ENCODE results near the gene VGLL1.

GRCh38 chrX:136598631-136599030 lies 66.6 kb downstream of the VGLL1 start:
- TF ChIP-seq CTCF (IDR thresholded peaks at IDR 0.05 in 2 of 3, conservative IDR thresholded peaks at IDR 0.05 in 1 of 3; ENCODE audit: borderline replicate concordance in 1 of 3, insufficient read depth in 1 of 3, low read depth in 2 of 3, low read length in 2 of 3), result no peak
- TF ChIP-seq RAD21 (IDR thresholded peaks at IDR 0.05; ENCODE audit: low read depth), result no peak
- no peak for TF ChIP-seq POLR2AphosphoS5 (IDR thresholded peaks at IDR 0.05; ENCODE audit: low read depth, low read length)
- TF ChIP-seq SP1 (IDR thresholded peaks at IDR 0.05; ENCODE audit: low read depth), result no peak
- no peak for TF ChIP-seq POLR2A (IDR thresholded peaks at IDR 0.05; ENCODE audit: borderline replicate concordance, extremely low read depth, insufficient read depth, insufficient read length)
- TF ChIP-seq ELF1 (IDR thresholded peaks at IDR 0.05; ENCODE audit: borderline replicate concordance, low read depth), result no peak
